Heart right ventricle (tissue), 16 donors: ENCODE data around the gene GNAS-AS1. TPM values are rescaled to one million over a fixed set of nuclear protein-coding genes. Genes with fewer than 3 reads are reported as not detected.
A peak's percentile ranks its signal among the peaks of the same experiment; 100 is the strongest.

ENCODE experiments used
- ATAC-seq, 8 donors: fragments of 200-7000 bp; cut with Tn5 transposase; one replicate each; pipeline ENCODE4 v1.9.1; 2020; ENCODE audit warnings: mild to moderate bottlenecking in 8 of 8, moderate library complexity in 8 of 8, moderate number of reproducible peaks in 1 of 8
- DNase-seq, 2 donors: peaks; one replicate each; pipeline ENCODE4 v3.0.0-alpha.2; 2020
- H3K27ac ChIP-seq, 10 donors: fragments of 200-600 bp; sonication (generic) in 2 of 10; one replicate each; pipeline versions ENCODE4 v1.5.0 to v1.8.0; 2020 to 2022; ENCODE audit warnings: mild to moderate bottlenecking in 3 of 10
- H3K27me3 ChIP-seq, 7 donors: fragments of 200-600 bp; one replicate each; pipeline ENCODE4 v1.8.0; 2021 to 2022; ENCODE audit warnings: mild to moderate bottlenecking in 2 of 7
- H3K36me3 ChIP-seq, 9 donors: fragments of 200-600 bp; sonication (generic) in 1 of 9; one replicate each; pipeline versions ENCODE4 v1.5.0 to v1.8.0; 2020 to 2022; ENCODE audit warnings: mild to moderate bottlenecking in 2 of 9
- H3K4me1 ChIP-seq, 9 donors: fragments of 200-600 bp; sonication (generic) in 1 of 9; one replicate each; pipeline versions ENCODE4 v1.5.0 to v1.8.0; 2020 to 2022; ENCODE audit warnings: mild to moderate bottlenecking in 4 of 9
- H3K4me3 ChIP-seq, 10 donors: fragments of 200-600 bp; sonication (generic) in 2 of 10; one replicate each; pipeline versions ENCODE4 v1.5.0 to v1.8.0; 2020 to 2022; ENCODE audit warnings: mild to moderate bottlenecking in 7 of 10, moderate library complexity in 2 of 10
- H3K9me3 ChIP-seq, 11 donors: fragments of 200-600 bp in 10 of 11; sonication (generic) in 2 of 11; one replicate each; pipeline versions ENCODE4 v1.5.0 to v1.8.0; 2013 to 2022; ENCODE audit warnings: mild to moderate bottlenecking in 2 of 11, control low read depth in 1 of 11, moderate library complexity in 1 of 11
- WGBS, 2 donors: extraction: QIAGEN DNeasy Blood & Tissue Kit; methylation state at CpG; one replicate each; pipeline ENCODE4 v1.1.7; 2013; ENCODE audit warnings: inconsistent platforms in 1 of 2; 5-methylcytosine and 5-hydroxymethylcytosine counted together
- intact Hi-C, 10 donors: fragments of 100-400 bp; cut with DNase I; formaldehyde crosslinking; loops; one replicate each; pipeline versions ENCODE4 v1.11.1 to v1.14.2; 2022
- polyA plus RNA-seq, 2 donors: library from polyadenylated mRNA; stranded (reverse); fragments of 200-250 nt; gene quantifications; one replicate each; pipeline ENCODE4 v1.2.3, GENCODE V29; 2013
- total RNA-seq, 10 donors: library from RNA; stranded (reverse); fragmentation: NEBNext Ultra II Directional in 3 of 10; extraction: Animal tissue kit (Norgen Biotek cat#: 25700) in 3 of 10; gene quantifications; one replicate each; pipeline versions ENCODE4 v1.2.1 to v1.2.4, GENCODE V29; 2021 to 2023
- TF ChIP-seq, protein P1 (sequence below), 9 donors: fragments of 200-600 bp; sonication (generic) in 2 of 9; IDR thresholded peaks; one replicate each; pipeline versions ENCODE4 v1.5.0 to v1.8.0; 2021 to 2022; ENCODE audit warnings: antibody characterized with exemption in 9 of 9, mild to moderate bottlenecking in 5 of 9, moderate library complexity in 1 of 9
- donor health status: Arrhythmogenic right ventricular cardiomyopathy.
- donor health status: ischemic (EF 13 %, LVEDD 7.1; RV severe dilation, severe dysfunction).
- donor health status: healthy with polysubstance abuse.
- donor health status: DM: no; HTN: yes; CAD: no.
- donor health status: DM: no; HTN: no; CAD: no.
- donor health status: ischemic (EF 25% LVEDD 6.9; RV normal size, moderate dysfunction).
- donor health status: ischemic (EF 25% LVEDD 5.7; RV mildly dilated, moderate dysfunction).
- donor health status: healthy.
- donor health status: DM: yes; HTN: yes; CAD: no.
- donor health status: Ischemic cardiomyopathy.
- donor health status: ischemic (EF 35%, LVEDD 5.7; RV mildly dilated, moderate dysfunction).
- donor health status: nonischemic (EF 11% LVEDD 7.7; RV severe dilation, severe dysfunction).
- donor health status: DM: yes; HTN: yes; CAD: no.
- donor health status: PGD.
- donor health status: ischemic (EF 29% LVEDD 5.4; RV normal size, mild dysfunction).
- donor health status: nonischemic (EF 23%, LVEDD 6.1; RV moderate dilation, normal function).

Gene GNAS-AS1
- total and polyA plus RNA-seq, 12 donors = 0.06 to 1.5 (median 0.41) TPM

DNA sequence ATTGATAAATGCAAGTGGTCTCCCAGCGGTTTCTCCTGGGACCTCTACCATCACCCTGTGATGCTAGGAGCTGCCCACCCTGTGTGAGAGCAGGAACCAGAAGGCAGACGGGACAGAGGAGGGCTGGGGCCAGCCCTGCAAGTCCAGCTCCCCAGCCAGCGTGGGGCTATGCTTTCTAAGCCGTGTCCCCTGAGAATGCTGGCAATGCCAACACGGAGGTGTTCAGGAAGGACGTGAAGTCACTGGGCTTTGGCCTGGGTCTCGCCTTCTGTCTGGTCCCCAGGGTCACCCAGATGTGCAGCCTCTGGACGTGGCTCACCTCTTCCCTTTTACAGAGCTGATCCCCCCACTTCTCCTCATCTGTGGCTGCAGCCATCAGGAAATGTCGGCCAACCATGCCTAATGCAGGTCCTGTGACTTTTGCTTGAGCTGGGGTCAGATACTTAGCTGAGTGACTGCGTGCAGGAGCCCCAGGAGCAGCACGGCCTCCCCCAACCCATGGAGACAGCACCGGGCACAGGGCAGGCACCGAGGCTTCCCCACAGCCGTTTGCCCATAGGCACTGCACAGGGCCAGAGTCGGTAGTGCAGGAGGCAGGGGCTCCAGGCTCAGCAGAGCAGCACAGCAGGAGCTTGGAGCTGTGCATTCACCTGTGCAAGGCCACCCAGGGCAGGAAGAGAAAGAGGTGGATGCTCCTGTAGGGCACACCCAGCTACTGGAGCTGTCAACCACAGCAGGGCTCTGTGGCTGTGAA lies 66.2 kb downstream of the GNAS-AS1 start:
- H3K36me3 ChIP-seq = no peaks in the 10 kb centered on the region
- intact Hi-C loops = no loop called here
- H3K4me3 ChIP-seq = no peak overlapping the region
- H3K27ac ChIP-seq = no peak overlapping the region
- no peaks in the 10 kb centered on the region for H3K4me1 ChIP-seq
- 64 to 67% methylated on average over 15 of the region's 15 CpGs for WGBS, 2 donors
- ATAC-seq = peak in 1 of 8 donors; percentile 41
- TF ChIP-seq, protein P1, sequence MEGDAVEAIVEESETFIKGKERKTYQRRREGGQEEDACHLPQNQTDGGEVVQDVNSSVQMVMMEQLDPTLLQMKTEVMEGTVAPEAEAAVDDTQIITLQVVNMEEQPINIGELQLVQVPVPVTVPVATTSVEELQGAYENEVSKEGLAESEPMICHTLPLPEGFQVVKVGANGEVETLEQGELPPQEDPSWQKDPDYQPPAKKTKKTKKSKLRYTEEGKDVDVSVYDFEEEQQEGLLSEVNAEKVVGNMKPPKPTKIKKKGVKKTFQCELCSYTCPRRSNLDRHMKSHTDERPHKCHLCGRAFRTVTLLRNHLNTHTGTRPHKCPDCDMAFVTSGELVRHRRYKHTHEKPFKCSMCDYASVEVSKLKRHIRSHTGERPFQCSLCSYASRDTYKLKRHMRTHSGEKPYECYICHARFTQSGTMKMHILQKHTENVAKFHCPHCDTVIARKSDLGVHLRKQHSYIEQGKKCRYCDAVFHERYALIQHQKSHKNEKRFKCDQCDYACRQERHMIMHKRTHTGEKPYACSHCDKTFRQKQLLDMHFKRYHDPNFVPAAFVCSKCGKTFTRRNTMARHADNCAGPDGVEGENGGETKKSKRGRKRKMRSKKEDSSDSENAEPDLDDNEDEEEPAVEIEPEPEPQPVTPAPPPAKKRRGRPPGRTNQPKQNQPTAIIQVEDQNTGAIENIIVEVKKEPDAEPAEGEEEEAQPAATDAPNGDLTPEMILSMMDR (IDR thresholded peaks at IDR 0.05) = no peak
- DNase-seq = no peak
- H3K27me3 ChIP-seq = peaks cover 0 to 70% (median 22%) of the 10 kb centered on the region in 7 donors
- H3K9me3 ChIP-seq = no peaks in the 10 kb centered on the region

DNA sequence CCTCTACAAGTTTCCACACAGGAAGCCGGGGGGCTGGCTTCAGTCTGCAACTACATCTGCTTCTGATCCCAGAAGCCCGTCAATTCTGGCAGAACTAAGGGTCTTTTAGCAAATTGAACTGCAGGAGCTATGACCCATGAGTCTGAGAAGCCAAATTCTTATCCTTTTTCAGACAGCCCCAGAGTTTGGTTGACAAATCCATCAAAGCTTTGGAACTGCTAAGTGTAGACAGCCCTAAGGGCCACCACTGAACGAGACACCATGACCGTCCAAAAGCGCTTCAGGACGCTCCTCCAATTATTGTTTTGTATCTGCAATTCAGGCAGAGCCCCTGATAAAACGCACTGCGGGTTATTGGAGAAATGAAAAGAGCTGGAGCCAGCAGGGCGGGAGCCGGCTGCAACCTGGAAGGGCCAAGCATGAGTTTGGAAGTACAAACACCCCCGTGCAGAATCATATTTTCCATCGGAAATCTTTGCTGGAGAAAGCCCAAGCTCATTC lies 67.1 kb downstream of the GNAS-AS1 start:
- Histone ChIP-seq H3K36me3 (no peaks in the 10 kb centered on the region), H3K27me3 (peaks cover 0 to 69% (median 22%) of the 10 kb centered on the region in 7 donors), H3K9me3 (no peaks in the 10 kb centered on the region), H3K4me3 (no peak overlapping the region), H3K4me1 (no peaks in the 10 kb centered on the region), H3K27ac (no peak overlapping the region)
- TF ChIP-seq, protein P1 (IDR thresholded peaks at IDR 0.05) = no peak
- DNase-seq (no peak), ATAC-seq (peak in 5 of 8 donors; percentile 28 to 56 (median 52))
- 54 to 56% methylated on average over 12 of the region's 12 CpGs for WGBS, 2 donors
- intact Hi-C loops = no loop called here

DNA sequence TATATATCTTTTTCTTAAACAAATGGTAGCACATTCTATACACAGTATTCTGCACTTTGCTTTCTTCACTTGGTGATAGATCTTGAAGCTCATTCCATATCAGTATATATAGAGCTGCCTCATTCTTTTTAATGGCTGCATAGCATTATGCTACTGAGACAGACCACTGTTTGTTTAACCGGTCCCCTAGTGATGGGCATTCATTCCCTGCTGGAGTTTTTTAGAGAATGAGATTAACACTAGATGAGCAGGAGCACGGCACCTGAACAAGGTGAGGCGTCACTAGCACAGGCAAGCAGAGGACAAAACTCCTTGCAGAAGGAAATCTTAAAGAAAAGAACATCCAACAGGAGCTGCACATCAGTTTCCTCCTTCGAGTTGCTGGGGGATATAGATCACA lies 69.6 kb downstream of the GNAS-AS1 start:
- Histone ChIP-seq H3K36me3 (no peaks in the 10 kb centered on the region), H3K4me3 (no peak overlapping the region), H3K4me1 (no peaks in the 10 kb centered on the region), H3K9me3 (no peaks in the 10 kb centered on the region), H3K27ac (no peak overlapping the region), H3K27me3 (peaks cover 0 to 80% (median 27%) of the 10 kb centered on the region in 7 donors)
- 56 to 70% methylated on average over 4 of the region's 4 CpGs for WGBS, 2 donors
- TF ChIP-seq, protein P1 (IDR thresholded peaks at IDR 0.05) = no peak
- DNase-seq (no peak), ATAC-seq (no peak)
- intact Hi-C loops = no loop called here

DNA sequence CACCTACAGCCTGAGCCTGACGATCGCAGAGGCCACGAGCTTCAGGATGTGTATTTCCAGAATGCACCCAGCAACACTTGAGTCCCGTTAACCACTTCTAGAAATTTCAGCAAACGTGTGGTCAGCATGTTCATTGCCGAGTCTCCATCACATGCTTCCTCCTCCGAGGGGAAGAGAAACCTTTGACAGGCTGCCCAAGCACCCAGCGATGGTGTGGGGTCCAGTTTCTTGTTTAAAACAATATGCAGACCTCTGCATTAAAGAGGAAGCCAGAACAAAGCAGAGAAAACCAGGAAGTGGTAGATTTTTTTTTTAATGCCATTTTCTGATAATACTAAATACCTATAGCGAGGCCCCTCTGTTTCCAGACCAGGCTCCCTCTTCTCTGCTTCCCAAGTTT lies 71.9 kb downstream of the GNAS-AS1 start:
- Histone ChIP-seq H3K27ac (no peak overlapping the region), H3K36me3 (no peaks in the 10 kb centered on the region), H3K4me3 (no peak overlapping the region), H3K9me3 (no peaks in the 10 kb centered on the region), H3K4me1 (no peaks in the 10 kb centered on the region), H3K27me3 (peaks cover 0 to 62% (median 27%) of the 10 kb centered on the region in 7 donors)
- TF ChIP-seq, protein P1 (IDR thresholded peaks at IDR 0.05) = no peak
- peak in 1 of 8 donors; percentile 34 for ATAC-seq
- WGBS, 2 donors = 67 to 73% methylated on average over 9 of the region's 9 CpGs
- DNase-seq = no peak
- intact Hi-C loops = no loop called here
